ENCODE data around the gene DNAJB2. TPM values are rescaled to one million over a fixed set of nuclear protein-coding genes. Genes with fewer than 3 reads are reported as not detected.

DNAJB2 gene
- total RNA-seq, 1 donor from 2014 or later = 69.5 TPM

DNA sequence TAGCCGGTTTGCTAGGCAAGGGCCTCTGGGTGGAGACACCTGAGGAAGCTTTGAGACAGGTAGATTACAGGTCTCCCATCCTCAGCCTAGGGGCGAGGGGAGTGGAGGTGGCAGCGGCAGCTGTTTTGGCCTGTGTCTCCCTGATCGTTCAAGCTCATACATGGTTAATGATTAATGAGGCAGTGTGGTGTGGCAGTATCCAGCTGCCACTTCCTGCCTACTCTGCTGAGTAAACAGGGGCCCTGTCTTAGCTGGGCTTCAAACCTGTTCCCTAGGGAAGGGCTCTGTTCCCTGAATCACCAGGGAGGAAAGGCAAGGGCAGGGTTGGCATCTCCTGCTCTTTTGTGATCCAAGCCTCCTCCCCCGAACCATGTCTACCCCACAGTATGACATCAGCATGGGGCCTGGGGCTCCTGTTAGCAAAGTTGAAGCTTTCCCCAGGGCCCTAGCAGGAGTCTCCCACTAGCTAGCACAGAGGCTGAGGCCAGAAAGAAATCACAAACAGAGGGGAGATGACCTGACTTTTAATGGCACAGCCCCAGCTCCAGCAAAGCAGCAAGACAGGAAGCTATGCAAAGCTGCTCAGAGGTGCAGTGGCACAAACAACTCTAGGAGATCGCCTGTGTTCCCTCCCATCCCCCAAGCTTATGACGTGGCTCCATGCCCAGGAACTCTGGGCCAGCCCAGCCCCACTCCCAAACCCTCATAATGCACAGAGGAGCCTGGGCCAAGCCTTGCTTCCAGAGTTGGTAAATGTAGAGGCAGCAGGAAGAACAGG is 29.8 kb upstream of the DNAJB2 start:
- Mint-ChIP-seq H3K4me1 (ENCODE audit: low read depth) (peaks cover 22% of the 10 kb centered on the region), H3K4me3 (ENCODE audit: low read depth) (peak overlapping the region; percentile 51), H3K27ac (peak overlapping the region; percentile 97), H3K27me3 (peaks cover 33% of the 10 kb centered on the region), H3K9me3 (ENCODE audit: low read depth) (no peaks in the 10 kb centered on the region), H3K36me3 (ENCODE audit: insufficient read depth) (no peaks in the 10 kb centered on the region)
- no peak for DNase-seq (ENCODE audit: low spot score, unreplicated experiment)
- TF ChIP-seq, protein P1, sequence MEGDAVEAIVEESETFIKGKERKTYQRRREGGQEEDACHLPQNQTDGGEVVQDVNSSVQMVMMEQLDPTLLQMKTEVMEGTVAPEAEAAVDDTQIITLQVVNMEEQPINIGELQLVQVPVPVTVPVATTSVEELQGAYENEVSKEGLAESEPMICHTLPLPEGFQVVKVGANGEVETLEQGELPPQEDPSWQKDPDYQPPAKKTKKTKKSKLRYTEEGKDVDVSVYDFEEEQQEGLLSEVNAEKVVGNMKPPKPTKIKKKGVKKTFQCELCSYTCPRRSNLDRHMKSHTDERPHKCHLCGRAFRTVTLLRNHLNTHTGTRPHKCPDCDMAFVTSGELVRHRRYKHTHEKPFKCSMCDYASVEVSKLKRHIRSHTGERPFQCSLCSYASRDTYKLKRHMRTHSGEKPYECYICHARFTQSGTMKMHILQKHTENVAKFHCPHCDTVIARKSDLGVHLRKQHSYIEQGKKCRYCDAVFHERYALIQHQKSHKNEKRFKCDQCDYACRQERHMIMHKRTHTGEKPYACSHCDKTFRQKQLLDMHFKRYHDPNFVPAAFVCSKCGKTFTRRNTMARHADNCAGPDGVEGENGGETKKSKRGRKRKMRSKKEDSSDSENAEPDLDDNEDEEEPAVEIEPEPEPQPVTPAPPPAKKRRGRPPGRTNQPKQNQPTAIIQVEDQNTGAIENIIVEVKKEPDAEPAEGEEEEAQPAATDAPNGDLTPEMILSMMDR (IDR thresholded peaks at IDR 0.05; ENCODE audit: unreplicated experiment) = no peak

DNA sequence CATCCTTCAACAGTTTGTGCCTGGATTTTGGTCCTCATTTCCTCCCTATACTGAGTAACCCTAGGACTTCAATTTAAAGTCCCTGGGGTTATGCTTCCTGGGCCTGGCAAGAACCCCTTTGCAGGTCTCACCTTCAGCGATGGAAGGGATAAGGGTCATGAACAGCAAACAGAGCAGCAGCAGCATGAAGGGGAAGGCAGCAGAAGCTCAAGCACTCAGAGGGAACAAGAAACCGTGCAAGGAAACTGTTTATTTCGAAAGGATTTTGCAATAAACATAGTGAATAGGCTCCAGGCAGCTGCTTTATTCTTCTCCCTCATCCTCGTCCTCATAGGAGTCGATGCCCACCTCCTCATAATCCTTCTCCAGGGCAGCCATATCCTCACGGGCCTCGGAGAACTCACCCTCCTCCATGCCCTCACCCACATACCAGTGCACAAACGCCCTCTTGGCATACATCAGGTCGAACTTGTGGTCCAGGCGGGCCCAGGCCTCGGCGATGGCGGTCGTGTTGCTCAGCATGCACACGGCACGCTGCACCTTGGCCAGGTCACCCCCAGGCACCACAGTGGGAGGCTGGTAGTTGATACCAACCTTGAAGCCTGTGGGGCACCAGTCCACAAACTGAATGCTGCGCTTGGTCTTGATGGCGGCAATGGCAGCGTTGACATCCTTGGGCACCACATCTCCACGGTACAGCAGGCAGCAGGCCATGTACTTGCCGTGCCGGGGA is 29.0 kb upstream of the DNAJB2 start:
- Mint-ChIP-seq H3K27ac (peak overlapping the region; percentile 77), H3K4me3 (ENCODE audit: low read depth) (no peak overlapping the region), H3K27me3 (peaks cover 41% of the 10 kb centered on the region), H3K9me3 (ENCODE audit: low read depth) (no peaks in the 10 kb centered on the region), H3K36me3 (ENCODE audit: insufficient read depth) (no peaks in the 10 kb centered on the region), H3K4me1 (ENCODE audit: low read depth) (peaks cover 21% of the 10 kb centered on the region)
- TF ChIP-seq, protein P1 (IDR thresholded peaks at IDR 0.05; ENCODE audit: unreplicated experiment) = no peak
- DNase-seq (ENCODE audit: low spot score, unreplicated experiment) = no peak

DNA sequence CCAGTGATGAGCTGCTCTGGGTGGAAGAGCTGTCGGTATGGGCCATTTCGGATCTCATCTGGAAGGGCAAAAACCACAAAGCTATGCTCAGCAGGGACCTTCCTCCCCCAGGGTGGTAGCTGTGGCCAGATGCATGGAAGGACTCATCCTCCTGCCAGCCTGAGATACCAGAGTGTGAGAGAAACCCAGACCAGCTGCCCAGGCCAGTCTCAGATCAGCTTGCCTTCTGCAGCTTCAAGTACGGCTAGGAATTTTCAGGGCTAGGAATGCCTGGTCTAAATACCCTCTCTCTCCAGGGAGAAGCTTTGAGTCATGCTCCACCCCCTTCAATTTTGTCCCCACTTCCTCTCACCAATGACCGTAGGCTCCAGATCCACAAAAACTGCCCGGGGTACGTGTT is 27.5 kb upstream of the DNAJB2 start:
- Mint-ChIP-seq H3K36me3 (ENCODE audit: insufficient read depth) (no peaks in the 10 kb centered on the region), H3K4me3 (ENCODE audit: low read depth) (no peak overlapping the region), H3K27me3 (peaks cover 55% of the 10 kb centered on the region), H3K27ac (no peak overlapping the region), H3K9me3 (ENCODE audit: low read depth) (no peaks in the 10 kb centered on the region), H3K4me1 (ENCODE audit: low read depth) (peaks cover 17% of the 10 kb centered on the region)
- TF ChIP-seq, protein P1 (IDR thresholded peaks at IDR 0.05; ENCODE audit: unreplicated experiment) = no peak
- DNase-seq (ENCODE audit: low spot score, unreplicated experiment) = no peak

DNA sequence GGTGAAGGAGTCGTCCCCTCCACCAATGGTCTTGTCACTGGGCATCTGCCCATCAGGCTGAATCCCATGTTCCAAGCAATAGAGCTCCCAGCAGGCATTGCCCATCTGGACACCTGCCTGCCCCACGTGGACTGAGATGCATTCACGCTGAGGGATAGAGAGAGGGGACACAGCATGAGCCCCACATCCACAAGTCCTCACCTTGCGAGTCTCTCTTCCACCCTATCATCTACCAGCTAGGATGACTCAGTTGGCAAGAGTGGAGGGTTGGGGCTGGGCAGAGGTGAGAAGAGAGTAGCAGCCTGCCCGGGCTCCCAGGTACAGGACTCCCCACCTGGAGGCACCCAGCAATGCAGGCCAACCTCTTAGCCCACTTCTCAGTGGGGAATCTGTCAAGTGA is 27.1 kb upstream of the DNAJB2 start:
- H3K27me3 Mint-ChIP-seq = peaks cover 56% of the 10 kb centered on the region
- no peak overlapping the region for H3K27ac Mint-ChIP-seq
- H3K4me3 Mint-ChIP-seq (ENCODE audit: low read depth) = no peak overlapping the region
- DNase-seq (ENCODE audit: low spot score, unreplicated experiment) = no peak
- no peaks in the 10 kb centered on the region for H3K36me3 Mint-ChIP-seq (ENCODE audit: insufficient read depth)
- peaks cover 17% of the 10 kb centered on the region for H3K4me1 Mint-ChIP-seq (ENCODE audit: low read depth)
- TF ChIP-seq, protein P1 (IDR thresholded peaks at IDR 0.05; ENCODE audit: unreplicated experiment) = no peak
- H3K9me3 Mint-ChIP-seq (ENCODE audit: low read depth) = no peaks in the 10 kb centered on the region

DNA sequence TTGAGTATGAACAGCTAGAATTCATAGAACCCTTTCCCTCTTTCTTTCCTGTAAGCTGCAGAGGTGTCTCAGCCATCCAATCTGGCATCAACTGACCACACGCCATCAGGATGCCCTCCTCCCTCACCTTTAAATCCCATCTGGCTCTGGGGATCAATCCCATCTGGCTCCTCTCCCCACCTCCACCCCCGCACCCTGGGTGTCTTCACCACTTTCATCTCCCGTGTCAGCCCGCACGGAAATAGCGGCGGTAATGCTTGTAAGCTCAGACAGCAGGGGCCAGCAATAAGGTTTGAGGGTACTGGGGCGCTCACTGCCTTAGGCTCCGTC is 26.6 kb upstream of the DNAJB2 start:
- no peaks in the 10 kb centered on the region for H3K36me3 Mint-ChIP-seq (ENCODE audit: insufficient read depth)
- H3K4me1 Mint-ChIP-seq (ENCODE audit: low read depth) = peaks cover 17% of the 10 kb centered on the region
- TF ChIP-seq, protein P1 (IDR thresholded peaks at IDR 0.05; ENCODE audit: unreplicated experiment) = no peak
- no peak overlapping the region for H3K27ac Mint-ChIP-seq
- no peak for DNase-seq (ENCODE audit: low spot score, unreplicated experiment)
- peak overlapping the region; percentile 59 for H3K4me3 Mint-ChIP-seq (ENCODE audit: low read depth)
- H3K27me3 Mint-ChIP-seq = peaks cover 56% of the 10 kb centered on the region
- no peaks in the 10 kb centered on the region for H3K9me3 Mint-ChIP-seq (ENCODE audit: low read depth)
